HepG2 (cell line): ENCODE results near the gene FTL. TPM values are rescaled to one million over a fixed set of nuclear protein-coding genes. Genes with fewer than 3 reads are reported as not detected.

Experiments used
- ATM ChIP-seq: fragments of 450-650 bp; IDR thresholded peaks from 2 replicates; pipeline ENCODE4 v1.7.1; 2017; ENCODE audit warnings: mild to moderate bottlenecking, borderline replicate concordance
- MBNL3 ChIP-seq: fragments of 250-450 bp; sonication (Bioruptor Pico); conservative IDR thresholded peaks from 2 replicates; pipeline ENCODE4 v1.8.0; 2022; ENCODE audit warnings: mild to moderate bottlenecking, inconsistent platforms
- TOPORS ChIP-seq: sonication (generic); formaldehyde crosslinking; IDR thresholded peaks from 2 replicates; pipeline ENCODE4 v1.8.0; 2023; ENCODE audit warnings: mild to moderate bottlenecking, missing genetic modification reagents
- ZBTB2 ChIP-seq: sonication (generic); formaldehyde crosslinking; IDR thresholded peaks from 2 replicates; pipeline ENCODE4 v1.8.0; 2022; ENCODE audit warnings: low read depth, missing genetic modification reagents
- ZBTB25 ChIP-seq: IDR thresholded peaks from 2 replicates; pipeline ENCODE4 v1.6.1; 2018; ENCODE audit warnings: missing genetic modification reagents
- ZNF12 ChIP-seq: sonication (generic); formaldehyde crosslinking; IDR thresholded peaks from 2 replicates; pipeline ENCODE4 v1.5.0; 2020; ENCODE audit warnings: missing genetic modification reagents
- ZNF274 ChIP-seq: sonication (generic); formaldehyde crosslinking; IDR thresholded peaks from 2 replicates; pipeline ENCODE4 v1.5.1; 2020; ENCODE audit warnings: mild to moderate bottlenecking, missing genetic modification reagents
- ZNF816 ChIP-seq: sonication (generic); formaldehyde crosslinking; IDR thresholded peaks from 2 replicates; pipeline ENCODE4 v1.8.0; 2022; ENCODE audit warnings: missing genetic modification reagents, mild to moderate bottlenecking, borderline replicate concordance
- ZNF83 ChIP-seq: sonication (generic); formaldehyde crosslinking; IDR thresholded peaks from 2 replicates; pipeline ENCODE4 v1.4.0; 2020; ENCODE audit warnings: missing genetic modification reagents, mild to moderate bottlenecking, borderline replicate concordance
- polyA plus RNA-seq, 8 experiments: library from polyadenylated mRNA; depleted of rRNA in 3 of 8; stranded (reverse) in 7 of 8; unstranded in 1 of 8; fragments of >200 nt; fragmentation: Illumina TruSeq in 4 of 8; extraction: Trizol in 4 of 8; gene quantifications; 2 replicates each; pipeline versions ENCODE4 v1.2.1 to v1.2.3, GENCODE V29; 2011 to 2016; ENCODE audit warnings: low read depth in 4 of 8, missing spikeins in 1 of 8, mixed read lengths in 1 of 8; ENCODE audit not compliant: insufficient read depth in 1 of 8
- total RNA-seq, 5 experiments: library from RNA; depleted of rRNA; stranded (reverse); fragments of >200 nt; fragmentation: Illumina TruSeq; extraction: Trizol; gene quantifications; 2 replicates each; pipeline ENCODE4 v1.2.3, GENCODE V29; 2016; ENCODE audit warnings: low read depth in 1 of 5
- TF ChIP-seq, protein P1 (sequence below): sonication (generic); formaldehyde crosslinking; IDR thresholded peaks from 2 replicates; pipeline ENCODE4 v1.5.0; 2020; ENCODE audit warnings: mild to moderate bottlenecking, missing genetic modification reagents
- TF ChIP-seq, protein P2 (sequence below), 2 experiments: fragments of 450-650 bp in 1 of 2; sonication (generic) in 1 of 2; formaldehyde crosslinking in 1 of 2; IDR thresholded peaks; 2 replicates each; pipeline versions ENCODE4 v1.6.1 to v1.8.0; 2016 to 2022; ENCODE audit warnings: antibody characterized with exemption in 1 of 2, mild to moderate bottlenecking in 1 of 2, missing genetic modification reagents in 1 of 2
- TF ChIP-seq, protein P3 (sequence below): sonication (generic); formaldehyde crosslinking; IDR thresholded peaks from 2 replicates; pipeline ENCODE4 v1.4.0; 2020; ENCODE audit warnings: missing genetic modification reagents

Gene FTL
- total and polyA plus RNA-seq, 2 of the 13 experiments (the other 11 are each of a cell fraction or from before 2014, with no cell fraction given), result 2,721 to 8,800 TPM

- TF ChIP-seq ZBTB25 (CRISPR knock-in tag), result no peak
- no peak for TF ChIP-seq MBNL3
- TF ChIP-seq ZNF816 (CRISPR knock-in tag), result peak; percentile 69; the same call in 1 of the 2 replicates
- TF ChIP-seq, protein P1, sequence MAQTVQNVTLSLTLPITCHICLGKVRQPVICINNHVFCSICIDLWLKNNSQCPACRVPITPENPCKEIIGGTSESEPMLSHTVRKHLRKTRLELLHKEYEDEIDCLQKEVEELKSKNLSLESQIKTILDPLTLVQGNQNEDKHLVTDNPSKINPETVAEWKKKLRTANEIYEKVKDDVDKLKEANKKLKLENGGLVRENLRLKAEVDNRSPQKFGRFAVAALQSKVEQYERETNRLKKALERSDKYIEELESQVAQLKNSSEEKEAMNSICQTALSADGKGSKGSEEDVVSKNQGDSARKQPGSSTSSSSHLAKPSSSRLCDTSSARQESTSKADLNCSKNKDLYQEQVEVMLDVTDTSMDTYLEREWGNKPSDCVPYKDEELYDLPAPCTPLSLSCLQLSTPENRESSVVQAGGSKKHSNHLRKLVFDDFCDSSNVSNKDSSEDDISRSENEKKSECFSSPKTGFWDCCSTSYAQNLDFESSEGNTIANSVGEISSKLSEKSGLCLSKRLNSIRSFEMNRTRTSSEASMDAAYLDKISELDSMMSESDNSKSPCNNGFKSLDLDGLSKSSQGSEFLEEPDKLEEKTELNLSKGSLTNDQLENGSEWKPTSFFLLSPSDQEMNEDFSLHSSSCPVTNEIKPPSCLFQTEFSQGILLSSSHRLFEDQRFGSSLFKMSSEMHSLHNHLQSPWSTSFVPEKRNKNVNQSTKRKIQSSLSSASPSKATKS (CRISPR knock-in tag), result no peak; the same call in 1 of the 2 replicates
- 0 out of 2 replicates have a peak, but pooled peaks have one; percentile 12 for TF ChIP-seq ZNF83 (CRISPR knock-in tag)
- TF ChIP-seq, protein P2, sequence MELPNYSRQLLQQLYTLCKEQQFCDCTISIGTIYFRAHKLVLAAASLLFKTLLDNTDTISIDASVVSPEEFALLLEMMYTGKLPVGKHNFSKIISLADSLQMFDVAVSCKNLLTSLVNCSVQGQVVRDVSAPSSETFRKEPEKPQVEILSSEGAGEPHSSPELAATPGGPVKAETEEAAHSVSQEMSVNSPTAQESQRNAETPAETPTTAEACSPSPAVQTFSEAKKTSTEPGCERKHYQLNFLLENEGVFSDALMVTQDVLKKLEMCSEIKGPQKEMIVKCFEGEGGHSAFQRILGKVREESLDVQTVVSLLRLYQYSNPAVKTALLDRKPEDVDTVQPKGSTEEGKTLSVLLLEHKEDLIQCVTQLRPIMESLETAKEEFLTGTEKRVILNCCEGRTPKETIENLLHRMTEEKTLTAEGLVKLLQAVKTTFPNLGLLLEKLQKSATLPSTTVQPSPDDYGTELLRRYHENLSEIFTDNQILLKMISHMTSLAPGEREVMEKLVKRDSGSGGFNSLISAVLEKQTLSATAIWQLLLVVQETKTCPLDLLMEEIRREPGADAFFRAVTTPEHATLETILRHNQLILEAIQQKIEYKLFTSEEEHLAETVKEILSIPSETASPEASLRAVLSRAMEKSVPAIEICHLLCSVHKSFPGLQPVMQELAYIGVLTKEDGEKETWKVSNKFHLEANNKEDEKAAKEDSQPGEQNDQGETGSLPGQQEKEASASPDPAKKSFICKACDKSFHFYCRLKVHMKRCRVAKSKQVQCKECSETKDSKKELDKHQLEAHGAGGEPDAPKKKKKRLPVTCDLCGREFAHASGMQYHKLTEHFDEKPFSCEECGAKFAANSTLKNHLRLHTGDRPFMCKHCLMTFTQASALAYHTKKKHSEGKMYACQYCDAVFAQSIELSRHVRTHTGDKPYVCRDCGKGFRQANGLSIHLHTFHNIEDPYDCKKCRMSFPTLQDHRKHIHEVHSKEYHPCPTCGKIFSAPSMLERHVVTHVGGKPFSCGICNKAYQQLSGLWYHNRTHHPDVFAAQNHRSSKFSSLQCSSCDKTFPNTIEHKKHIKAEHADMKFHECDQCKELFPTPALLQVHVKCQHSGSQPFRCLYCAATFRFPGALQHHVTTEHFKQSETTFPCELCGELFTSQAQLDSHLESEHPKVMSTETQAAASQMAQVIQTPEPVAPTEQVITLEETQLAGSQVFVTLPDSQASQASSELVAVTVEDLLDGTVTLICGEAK (IDR thresholded peaks at IDR 0.05), result no peak
- TF ChIP-seq, protein P2 (CRISPR knock-in tag; IDR thresholded peaks at IDR 0.05), result peak; percentile 67; the same call in 1 of the 2 replicates
- TF ChIP-seq ATM, result no peak
- peak; percentile 93 for TF ChIP-seq ZNF274
- TF ChIP-seq, protein P3, sequence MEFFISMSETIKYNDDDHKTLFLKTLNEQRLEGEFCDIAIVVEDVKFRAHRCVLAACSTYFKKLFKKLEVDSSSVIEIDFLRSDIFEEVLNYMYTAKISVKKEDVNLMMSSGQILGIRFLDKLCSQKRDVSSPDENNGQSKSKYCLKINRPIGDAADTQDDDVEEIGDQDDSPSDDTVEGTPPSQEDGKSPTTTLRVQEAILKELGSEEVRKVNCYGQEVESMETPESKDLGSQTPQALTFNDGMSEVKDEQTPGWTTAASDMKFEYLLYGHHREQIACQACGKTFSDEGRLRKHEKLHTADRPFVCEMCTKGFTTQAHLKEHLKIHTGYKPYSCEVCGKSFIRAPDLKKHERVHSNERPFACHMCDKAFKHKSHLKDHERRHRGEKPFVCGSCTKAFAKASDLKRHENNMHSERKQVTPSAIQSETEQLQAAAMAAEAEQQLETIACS (CRISPR knock-in tag), result peak; percentile 23; the same call in 1 of the 2 replicates
- TF ChIP-seq ZBTB2 (CRISPR knock-in tag), result peak; percentile 52; the same call in 1 of the 2 replicates
- TF ChIP-seq ZNF12 (CRISPR knock-in tag), result no peak
- peak; percentile 88 for TF ChIP-seq TOPORS (CRISPR knock-in tag)
Observed at GRCh38 chr19:48962029-48962848, 2.9 kb upstream of the FTL start (continued).
